ENCODE results near the gene TLL2.

The TLL2 gene

GRCh38 chr10:96321822-96322221 is 191.9 kb downstream of the TLL2 start:
- CTCF ChIA-PET = no interaction called here
- TF ChIP-seq CTCF (conservative IDR thresholded peaks at IDR 0.05; ENCODE audit: low read depth) = no peak
- no peak overlapping the region for H3K27ac ChIP-seq
- DNase-seq (ENCODE audit: low spot score) = no peak
- POLR2A ChIA-PET (ENCODE audit: low non-redundant PET) = no interaction called here

- CTCF ChIA-PET = interaction anchor here (0.6 to 1.1 kb wide), 4 partner anchors 15 to 812 kb away, joined by 3 to 4 read pairs (median 3); no protein-coding TSS in a partner anchor
- POLR2A ChIA-PET (ENCODE audit: low non-redundant PET) = no interaction called here
- no peak overlapping the region for H3K27ac ChIP-seq
- no peak for TF ChIP-seq CTCF (conservative IDR thresholded peaks at IDR 0.05; ENCODE audit: low read depth)
- no peak for DNase-seq (ENCODE audit: low spot score)
Measured at GRCh38 chr10:96319754-96320474, 193.8 kb downstream of the TLL2 start.

GRCh38 chr10:96317067-96317833 is 196.5 kb downstream of the TLL2 start:
- POLR2A ChIA-PET (ENCODE audit: low non-redundant PET) = no interaction called here
- no peak for TF ChIP-seq CTCF (conservative IDR thresholded peaks at IDR 0.05; ENCODE audit: low read depth)
- CTCF ChIA-PET = interaction anchor here (0.6 to 1.4 kb wide), 5 partner anchors 10 to 88 kb away, joined by 3 to 7 read pairs (median 3); no protein-coding TSS in a partner anchor
- no peak overlapping the region for H3K27ac ChIP-seq
- no peak for DNase-seq (ENCODE audit: low spot score)
